ENCODE data around the gene OLFM4.

The OLFM4 gene

GRCh38 chr13:53068585-53069520 is 40.2 kb downstream of the OLFM4 start:
- no peak for DNase-seq

- no peak for DNase-seq
Observed at GRCh38 chr13:53069800-53070199, 41.2 kb downstream of the OLFM4 start.

GRCh38 chr13:53073711-53074110 is 45.1 kb downstream of the OLFM4 start:
- DNase-seq: no peak

GRCh38 chr13:53074114-53074513 is 45.5 kb downstream of the OLFM4 start:
- DNase-seq: no peak

- no peak for DNase-seq
Observed at GRCh38 chr13:53075356-53076041, 46.9 kb downstream of the OLFM4 start.

- DNase-seq: no peak
Observed at GRCh38 chr13:53079691-53080090, 51.1 kb downstream of the OLFM4 start.

- DNase-seq: no peak
Observed at GRCh38 chr13:53088871-53089270, 60.3 kb downstream of the OLFM4 start.

GRCh38 chr13:53089951-53090350 is 61.3 kb downstream of the OLFM4 start:
- DNase-seq: no peak

GRCh38 chr13:53090461-53090860 is 61.8 kb downstream of the OLFM4 start:
- DNase-seq: no peak

GRCh38 chr13:53092931-53093330 is 64.3 kb downstream of the OLFM4 start:
- DNase-seq: no peak

GRCh38 chr13:53098455-53098854 is 69.8 kb downstream of the OLFM4 start:
- no peak for DNase-seq

- DNase-seq: no peak
Observed at GRCh38 chr13:53100394-53101063, 71.9 kb downstream of the OLFM4 start.

Data from kidney glomerular epithelial cell (primary cell).